Activated naive CD4-positive, alpha-beta T cell treated with anti-CD3 and anti-CD28 coated beads, Interleukin-2, amount 10 ng/mL, durations not matched to agents 7 days and 5 days (primary cell): ENCODE measurements around the gene ATP23.

Experiments
- CTCF ChIA-PET: fragments of 350-600 bp; sonication (Branson Sonifier 250); formaldehyde crosslinking; loops from one replicate; lab custom pipeline; 2021; ENCODE audit warnings: antibody characterized with exemption; lab: Charles Lee
- DNase-seq: peaks from one replicate; pipeline ENCODE4 v3.0.0-alpha.2; 2020
- H3K27ac Mint-ChIP-seq: one replicate; pipeline ENCODE4 v1.8.0; 2021; ENCODE audit warnings: mild to moderate bottlenecking, moderate library complexity, mixed read lengths
- H3K27me3 Mint-ChIP-seq: one replicate; pipeline ENCODE4 v1.8.0; 2021; ENCODE audit warnings: mild to moderate bottlenecking, mixed read lengths
- H3K36me3 Mint-ChIP-seq: one replicate; pipeline ENCODE4 v1.8.0; 2021; ENCODE audit warnings: mixed read lengths
- H3K4me1 Mint-ChIP-seq: one replicate; pipeline ENCODE4 v1.8.0; 2021; ENCODE audit warnings: mixed read lengths
- H3K4me3 Mint-ChIP-seq: one replicate; pipeline ENCODE4 v1.8.0; 2021; ENCODE audit warnings: mild to moderate bottlenecking, moderate library complexity, mixed read lengths
- H3K9me3 Mint-ChIP-seq: one replicate; pipeline ENCODE4 v1.8.0; 2021; ENCODE audit warnings: mixed read lengths

The ATP23 gene

DNA sequence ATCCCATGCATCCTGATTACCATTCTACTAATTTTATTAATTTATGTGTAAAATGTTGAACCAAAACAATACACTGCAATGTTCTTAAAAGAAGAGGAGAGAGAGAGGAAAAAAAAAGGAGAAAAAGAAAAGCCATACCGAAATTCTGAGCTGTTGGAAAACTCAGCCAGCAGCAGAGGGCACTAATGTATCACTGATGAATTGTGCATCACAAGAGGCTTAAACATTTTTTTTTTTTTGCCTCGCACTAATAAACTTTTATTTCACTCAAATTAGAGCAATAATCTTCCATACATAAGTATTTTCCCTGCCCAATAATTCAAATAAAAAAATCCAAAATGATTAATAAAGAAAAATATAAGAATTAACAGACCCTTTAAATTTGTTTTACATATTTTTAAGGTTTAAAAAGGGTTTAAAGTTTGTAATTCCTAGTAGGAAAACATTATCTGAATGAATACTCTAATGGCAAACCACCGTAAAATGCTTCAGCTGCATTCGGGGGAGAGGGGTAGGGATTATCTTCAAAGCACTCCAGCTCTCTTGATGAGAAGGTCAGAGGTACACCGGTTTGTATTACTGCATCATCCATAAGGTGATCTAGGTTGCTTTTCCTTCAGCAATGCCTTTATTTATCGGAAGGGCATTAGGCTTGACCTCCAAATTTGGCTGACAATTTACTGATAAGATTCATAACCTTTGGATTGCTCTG, 41.9 kb downstream of the ATP23 start:
- H3K27ac Mint-ChIP-seq, result no peak overlapping the region
- H3K9me3 Mint-ChIP-seq, result no peaks in the 10 kb centered on the region
- no peaks in the 10 kb centered on the region for H3K4me1 Mint-ChIP-seq
- DNase-seq, result peak; percentile 33
- CTCF ChIA-PET, result interaction anchor here (0.6 to 1.5 kb wide), 4 partner anchors 9 to 1168 kb away, joined by 3 to 7 read pairs (median 4); no protein-coding TSS in a partner anchor
- H3K4me3 Mint-ChIP-seq, result no peak overlapping the region
- H3K27me3 Mint-ChIP-seq, result peaks cover 9% of the 10 kb centered on the region
- no peaks in the 10 kb centered on the region for H3K36me3 Mint-ChIP-seq

DNA sequence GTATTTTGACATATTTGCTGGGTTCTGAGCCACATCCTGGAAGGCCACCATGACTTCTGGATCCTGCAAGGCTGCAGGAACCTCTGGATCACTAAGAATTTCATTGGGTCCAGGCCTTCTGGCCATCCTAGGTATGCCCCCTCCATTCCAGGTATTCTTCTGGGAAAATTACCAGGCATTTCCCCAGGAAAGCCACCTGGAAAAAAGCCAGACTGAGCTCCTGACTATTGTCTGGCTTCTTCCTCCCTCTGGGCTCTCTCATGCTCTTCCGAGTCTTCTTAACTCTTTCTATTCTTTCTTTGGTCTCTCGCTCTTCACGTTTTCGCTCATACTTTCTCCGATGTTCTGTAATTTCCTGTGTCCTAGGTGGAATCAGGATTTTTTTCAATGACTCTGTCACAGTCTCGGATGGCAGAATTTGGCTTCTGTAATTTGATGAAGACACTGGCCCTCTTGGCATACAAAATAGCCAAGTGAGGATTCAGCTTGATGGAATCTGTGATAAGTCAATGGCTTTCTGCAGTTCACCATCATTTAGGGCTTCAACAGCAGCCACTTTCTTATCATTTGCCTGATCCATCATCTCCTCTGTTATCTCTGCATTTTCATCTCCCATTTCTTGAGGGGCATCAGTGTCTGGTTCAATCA, 42.6 kb downstream of the ATP23 start:
- H3K27me3 Mint-ChIP-seq, result peaks cover 9% of the 10 kb centered on the region
- H3K4me1 Mint-ChIP-seq, result no peaks in the 10 kb centered on the region
- no peaks in the 10 kb centered on the region for H3K9me3 Mint-ChIP-seq
- no peaks in the 10 kb centered on the region for H3K36me3 Mint-ChIP-seq
- no peak overlapping the region for H3K27ac Mint-ChIP-seq
- no peak for DNase-seq
- H3K4me3 Mint-ChIP-seq, result no peak overlapping the region
- CTCF ChIA-PET, result no interaction called here

DNA sequence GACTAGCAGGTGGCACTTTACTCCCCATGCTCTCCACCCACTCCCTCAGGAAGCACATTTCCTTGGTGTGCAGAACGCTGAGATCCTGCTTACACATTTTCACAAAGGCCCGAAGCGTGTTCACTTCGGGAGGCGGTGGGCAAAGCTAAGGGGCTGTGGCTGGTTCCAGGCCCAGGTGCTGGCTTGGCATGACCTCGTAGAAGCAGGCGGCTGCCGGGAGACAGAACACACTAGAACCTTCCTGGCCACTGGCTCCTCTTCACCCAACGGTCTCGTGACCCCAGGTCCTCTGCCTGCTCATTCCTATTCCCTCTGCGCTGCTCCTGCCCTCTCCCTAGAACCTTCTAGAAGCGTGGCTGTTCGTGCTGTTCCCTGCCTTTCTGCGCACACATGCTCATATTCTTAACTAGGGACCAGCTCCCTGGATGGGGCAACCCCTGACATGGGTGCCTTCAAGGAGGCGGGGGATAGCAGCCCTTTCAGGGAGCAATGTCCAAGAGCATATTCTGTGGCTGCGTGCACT, 43.3 kb downstream of the ATP23 start:
- CTCF ChIA-PET, result no interaction called here
- Mint-ChIP-seq H3K27ac (no peak overlapping the region), H3K4me3 (no peak overlapping the region), H3K9me3 (no peaks in the 10 kb centered on the region), H3K36me3 (no peaks in the 10 kb centered on the region), H3K4me1 (no peaks in the 10 kb centered on the region), H3K27me3 (peaks cover 9% of the 10 kb centered on the region)
- DNase-seq, result no peak

DNA sequence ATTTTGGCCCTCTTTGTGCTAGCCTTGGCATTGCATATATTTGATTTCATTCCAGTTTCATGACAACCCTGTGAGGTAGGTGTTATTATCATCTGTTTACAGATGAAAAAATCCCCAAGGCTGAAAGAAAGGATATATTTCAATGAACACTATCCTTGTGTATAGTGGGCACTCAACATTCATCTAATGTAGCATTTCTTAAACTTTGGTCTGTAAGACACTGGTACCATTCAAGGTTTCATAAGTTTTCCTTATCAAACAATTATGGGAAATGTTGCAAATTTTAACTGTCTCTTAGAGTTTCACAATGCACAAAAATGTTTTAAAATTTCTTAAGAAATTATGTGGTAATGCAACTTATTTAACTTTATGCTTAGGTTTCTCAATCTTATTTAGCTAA, 44.3 kb downstream of the ATP23 start:
- H3K27ac Mint-ChIP-seq, result no peak overlapping the region
- H3K36me3 Mint-ChIP-seq, result no peaks in the 10 kb centered on the region
- DNase-seq, result no peak
- H3K9me3 Mint-ChIP-seq, result no peaks in the 10 kb centered on the region
- H3K4me1 Mint-ChIP-seq, result no peaks in the 10 kb centered on the region
- H3K4me3 Mint-ChIP-seq, result no peak overlapping the region
- CTCF ChIA-PET, result no interaction called here
- peaks cover 9% of the 10 kb centered on the region for H3K27me3 Mint-ChIP-seq

DNA sequence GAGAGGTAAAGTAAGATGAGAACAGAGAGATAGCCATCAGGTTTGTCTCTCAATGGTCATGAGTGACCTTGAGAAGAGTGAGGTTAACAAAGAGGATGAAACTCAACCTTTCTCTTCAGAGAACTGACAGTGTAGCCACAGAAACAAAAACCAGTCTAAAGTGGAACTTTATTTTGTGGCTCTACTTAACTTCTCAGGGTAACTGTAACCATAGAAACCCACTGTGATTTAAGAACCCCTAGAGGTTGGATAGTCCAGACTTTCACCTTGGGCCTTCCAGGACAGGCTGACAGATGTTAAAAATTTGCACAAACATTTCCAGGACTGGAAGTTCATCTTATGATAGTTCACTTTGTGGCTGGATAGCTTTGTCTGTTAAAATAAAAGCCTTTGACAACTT, 48.5 kb downstream of the ATP23 start:
- CTCF ChIA-PET, result no interaction called here
- Mint-ChIP-seq H3K27ac (no peak overlapping the region), H3K27me3 (peaks cover 4% of the 10 kb centered on the region), H3K4me3 (no peak overlapping the region), H3K36me3 (no peaks in the 10 kb centered on the region), H3K4me1 (no peaks in the 10 kb centered on the region), H3K9me3 (no peaks in the 10 kb centered on the region)
- no peak for DNase-seq

DNA sequence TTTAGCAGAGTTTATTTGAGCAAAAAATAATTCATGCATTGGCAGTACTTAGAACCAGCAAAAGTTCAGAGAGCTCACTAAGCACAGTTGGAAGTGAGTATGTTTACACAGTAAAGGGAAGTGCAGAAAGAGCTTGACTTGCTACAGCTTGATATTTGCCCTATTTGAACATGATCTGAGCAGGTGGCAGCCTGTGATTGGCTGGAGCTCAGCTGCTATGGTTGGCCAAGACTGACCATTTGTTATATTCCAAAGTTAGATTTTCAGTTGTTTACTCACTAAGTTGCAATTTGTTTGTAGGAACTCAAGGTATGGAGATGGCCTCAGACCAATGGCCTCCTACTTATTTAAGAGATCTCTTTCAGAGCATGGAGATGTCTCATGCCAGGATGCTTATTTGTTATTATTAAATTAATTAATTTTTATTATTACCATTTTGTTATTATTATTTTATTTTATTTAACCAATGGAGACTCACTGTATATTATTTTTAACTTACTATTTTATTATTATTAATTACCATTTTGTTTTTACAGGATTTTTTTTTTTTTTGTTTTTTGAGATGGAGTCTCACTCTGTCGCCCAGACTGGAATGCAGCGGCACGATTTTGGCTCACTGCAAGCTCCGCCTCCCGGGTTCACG, 49.0 kb downstream of the ATP23 start:
- no peak overlapping the region for H3K4me3 Mint-ChIP-seq
- no peak overlapping the region for H3K27ac Mint-ChIP-seq
- H3K36me3 Mint-ChIP-seq, result no peaks in the 10 kb centered on the region
- no peaks in the 10 kb centered on the region for H3K4me1 Mint-ChIP-seq
- H3K9me3 Mint-ChIP-seq, result no peaks in the 10 kb centered on the region
- peaks cover under 1% of the 10 kb centered on the region for H3K27me3 Mint-ChIP-seq
- CTCF ChIA-PET, result no interaction called here
- DNase-seq, result no peak

DNA sequence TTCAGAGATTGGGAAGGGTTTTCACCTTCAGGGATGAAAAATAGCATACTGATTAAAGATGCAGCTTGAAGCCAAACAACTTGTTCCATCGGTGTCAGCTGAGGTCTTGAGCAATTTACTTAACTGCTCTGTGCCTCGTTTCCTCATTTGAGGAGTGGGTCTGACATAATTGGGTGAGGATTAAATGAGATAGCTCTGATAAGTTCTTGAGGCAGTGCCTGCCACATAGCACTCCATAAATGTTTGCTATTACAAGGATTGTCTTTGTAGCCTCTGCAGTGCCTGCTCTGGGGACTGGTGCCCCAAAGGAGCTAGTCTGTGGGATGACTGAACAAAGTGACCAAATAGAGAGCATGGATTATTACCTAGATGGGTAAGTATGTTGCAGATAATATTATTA, 50.6 kb downstream of the ATP23 start:
- CTCF ChIA-PET, result interaction anchor here (2.0 kb wide), 1 partner anchor 9 kb away, joined by 7 read pairs; no protein-coding TSS in a partner anchor
- H3K27ac Mint-ChIP-seq, result peak overlapping the region; percentile 12
- no peaks in the 10 kb centered on the region for H3K4me1 Mint-ChIP-seq
- no peak for DNase-seq
- no peak overlapping the region for H3K4me3 Mint-ChIP-seq
- H3K27me3 Mint-ChIP-seq, result no peaks in the 10 kb centered on the region
- no peaks in the 10 kb centered on the region for H3K36me3 Mint-ChIP-seq
- peaks cover 5% of the 10 kb centered on the region for H3K9me3 Mint-ChIP-seq

DNA sequence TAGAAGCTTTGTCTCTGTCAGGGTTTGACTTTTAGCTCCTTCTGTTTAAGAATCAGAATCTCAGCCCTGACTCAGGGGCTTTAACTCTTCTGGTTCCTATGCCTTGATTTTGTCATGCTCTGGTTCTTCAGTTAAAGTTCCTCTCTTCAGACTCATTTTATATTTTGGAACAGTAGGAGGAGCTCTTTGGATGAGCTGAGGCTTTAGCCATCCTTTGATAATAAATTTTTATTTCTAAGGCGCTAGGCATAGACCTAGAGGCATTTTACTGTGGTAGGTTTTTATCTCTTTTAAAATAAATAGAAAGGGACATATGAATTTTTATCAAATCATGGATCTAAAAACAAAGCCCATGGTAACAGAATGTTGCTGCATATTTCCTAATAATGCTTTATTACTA, 51.7 kb downstream of the ATP23 start:
- Mint-ChIP-seq H3K27ac (no peak overlapping the region), H3K4me1 (no peaks in the 10 kb centered on the region), H3K36me3 (no peaks in the 10 kb centered on the region), H3K27me3 (no peaks in the 10 kb centered on the region), H3K9me3 (peaks cover 8% of the 10 kb centered on the region), H3K4me3 (no peak overlapping the region)
- no peak for DNase-seq
- CTCF ChIA-PET, result interaction anchor here (2.0 kb wide), 1 partner anchor 10 kb away, joined by 7 read pairs; no protein-coding TSS in a partner anchor

DNA sequence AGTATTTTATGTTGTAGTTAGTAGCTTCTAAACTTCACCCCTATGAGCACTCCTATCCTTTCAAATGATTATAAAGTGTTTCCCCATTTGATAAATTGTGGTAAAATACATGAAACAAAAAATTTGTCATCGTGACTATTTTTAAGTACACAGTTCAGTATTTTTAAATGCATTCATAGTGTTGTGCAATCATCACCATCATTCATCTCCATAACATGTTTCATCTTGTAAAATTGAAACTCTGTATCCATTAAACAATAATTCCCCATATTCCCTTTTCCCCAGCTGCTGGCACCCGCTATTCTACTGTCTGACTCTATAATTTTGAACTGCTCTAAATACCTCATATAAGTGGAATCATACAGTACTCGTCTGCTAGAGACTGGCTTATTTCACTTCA, 52.5 kb downstream of the ATP23 start:
- H3K9me3 Mint-ChIP-seq, result peaks cover 8% of the 10 kb centered on the region
- no peaks in the 10 kb centered on the region for H3K36me3 Mint-ChIP-seq
- no peaks in the 10 kb centered on the region for H3K4me1 Mint-ChIP-seq
- no peak overlapping the region for H3K4me3 Mint-ChIP-seq
- CTCF ChIA-PET, result no interaction called here
- H3K27ac Mint-ChIP-seq, result no peak overlapping the region
- no peak for DNase-seq
- H3K27me3 Mint-ChIP-seq, result no peaks in the 10 kb centered on the region

DNA sequence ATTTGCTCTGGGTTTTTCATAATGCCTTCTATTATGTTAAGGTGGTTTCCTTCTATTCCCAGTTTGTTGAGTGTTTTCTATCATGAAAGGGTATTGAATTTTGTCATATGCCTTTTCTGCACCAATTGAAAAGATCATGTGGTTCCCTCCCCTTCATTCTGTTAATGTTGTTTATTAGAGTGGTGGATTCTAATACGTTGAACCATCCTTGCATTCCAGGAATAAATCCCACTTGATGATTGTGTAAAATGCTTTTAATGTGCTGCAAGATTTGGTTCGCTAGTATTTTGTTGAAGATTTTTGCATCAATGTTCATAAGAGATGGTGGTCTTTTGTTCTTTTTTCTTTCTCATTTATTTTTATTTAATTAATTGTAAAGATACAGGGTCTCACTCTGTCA, 55.2 kb downstream of the ATP23 start:
- Mint-ChIP-seq H3K27ac (no peak overlapping the region), H3K4me1 (no peaks in the 10 kb centered on the region), H3K27me3 (no peaks in the 10 kb centered on the region), H3K36me3 (no peaks in the 10 kb centered on the region), H3K9me3 (peaks cover 21% of the 10 kb centered on the region), H3K4me3 (no peak overlapping the region)
- no peak for DNase-seq
- CTCF ChIA-PET, result no interaction called here

DNA sequence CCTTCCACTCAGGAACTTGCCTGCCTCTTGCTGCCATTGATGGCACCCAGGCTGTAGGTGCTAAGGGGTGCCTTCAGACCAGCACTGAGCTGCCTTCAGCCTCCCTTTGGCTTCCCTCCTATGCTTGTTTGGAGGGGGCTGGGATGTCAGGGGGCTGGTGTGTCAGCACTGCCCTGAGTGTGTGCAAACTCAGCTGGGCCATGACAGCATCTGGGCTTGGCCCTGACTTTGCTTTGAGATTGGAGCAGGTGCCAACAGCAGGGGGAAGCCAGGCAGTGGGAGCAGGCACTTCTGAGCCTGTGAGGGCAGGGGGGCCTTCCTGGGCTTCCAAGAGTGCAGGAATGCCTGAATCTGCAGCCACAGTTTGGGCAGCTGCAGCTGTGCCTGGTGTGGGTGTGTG, 56.9 kb downstream of the ATP23 start:
- Mint-ChIP-seq H3K27ac (no peak overlapping the region), H3K4me3 (no peak overlapping the region), H3K9me3 (peaks cover 23% of the 10 kb centered on the region), H3K36me3 (no peaks in the 10 kb centered on the region), H3K27me3 (no peaks in the 10 kb centered on the region), H3K4me1 (no peaks in the 10 kb centered on the region)
- CTCF ChIA-PET, result no interaction called here
- no peak for DNase-seq

DNA sequence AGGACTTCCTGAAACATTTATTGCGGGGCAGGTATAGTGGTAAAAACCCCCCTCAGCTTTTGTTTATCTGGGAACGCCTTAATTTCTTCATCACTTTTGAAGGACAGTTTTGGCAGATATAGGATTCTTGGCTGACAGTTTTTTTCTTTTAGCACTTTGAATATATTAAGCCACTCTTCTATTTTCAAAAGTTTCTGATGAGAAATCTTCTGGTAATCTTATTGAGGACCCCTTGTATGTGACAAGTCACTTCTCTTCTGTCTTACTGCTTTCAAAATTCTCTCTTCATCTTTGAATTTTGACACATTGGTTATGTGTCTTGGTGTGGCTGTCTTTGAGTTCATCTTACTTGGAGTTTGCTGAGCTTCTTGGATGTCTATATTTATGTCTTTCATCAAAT, 59.1 kb downstream of the ATP23 start:
- no peak for DNase-seq
- H3K4me1 Mint-ChIP-seq, result no peaks in the 10 kb centered on the region

DNA sequence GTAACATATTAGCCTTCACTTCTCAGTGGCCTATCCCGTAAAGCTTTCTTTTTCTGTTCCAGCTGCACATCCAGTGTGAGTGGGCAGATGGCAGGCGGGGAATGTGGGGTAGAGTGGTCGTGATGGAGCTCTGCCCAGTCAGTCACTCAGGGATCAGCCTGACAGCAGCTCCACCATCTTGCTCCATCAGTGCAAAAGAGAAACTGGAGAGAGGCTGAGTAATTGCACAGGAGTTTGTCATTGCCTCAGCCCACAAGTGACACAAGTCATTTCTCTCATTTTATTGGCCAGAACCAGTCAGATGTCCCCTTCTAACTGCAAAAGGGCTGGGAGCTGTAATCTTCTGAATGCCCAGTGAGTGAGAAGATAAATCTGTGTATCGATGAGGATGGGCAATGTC, 66.5 kb downstream of the ATP23 start:
- no peak for DNase-seq
- Mint-ChIP-seq H3K27me3 (no peaks in the 10 kb centered on the region), H3K4me3 (no peak overlapping the region), H3K9me3 (no peaks in the 10 kb centered on the region), H3K4me1 (no peaks in the 10 kb centered on the region), H3K36me3 (no peaks in the 10 kb centered on the region), H3K27ac (no peak overlapping the region)
- CTCF ChIA-PET, result no interaction called here

More for the DNA sequence above, 59.1 kb downstream of the ATP23 start:
- CTCF ChIA-PET, result interaction anchor here (0.9 kb wide), 1 partner anchor 1113 kb away, joined by 3 read pairs; no protein-coding TSS in a partner anchor
- no peak overlapping the region for H3K4me3 Mint-ChIP-seq
- no peak overlapping the region for H3K27ac Mint-ChIP-seq
- H3K9me3 Mint-ChIP-seq, result peaks cover 23% of the 10 kb centered on the region
- no peaks in the 10 kb centered on the region for H3K36me3 Mint-ChIP-seq
- H3K27me3 Mint-ChIP-seq, result no peaks in the 10 kb centered on the region

DNA sequence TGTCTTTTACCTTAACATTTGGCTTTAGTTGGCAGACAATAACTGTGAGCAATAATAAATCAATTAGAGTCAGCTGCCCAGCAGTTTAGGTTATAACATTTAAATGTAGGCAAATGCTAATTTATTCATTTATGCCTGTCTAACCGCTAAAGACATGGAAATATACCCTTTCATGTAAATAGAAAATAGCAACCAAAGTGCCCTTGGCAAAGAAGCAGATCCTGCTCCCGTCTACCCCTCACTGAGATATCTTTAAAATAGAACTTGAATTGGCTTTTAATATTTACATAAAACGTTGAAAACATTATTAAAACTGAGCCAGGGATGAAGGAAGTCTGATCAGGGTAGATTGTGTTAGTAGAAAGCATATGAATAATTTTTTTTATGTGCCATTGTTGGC, 67.3 kb downstream of the ATP23 start:
- H3K4me1 Mint-ChIP-seq, result no peaks in the 10 kb centered on the region
- H3K27me3 Mint-ChIP-seq, result no peaks in the 10 kb centered on the region

More for the DNA sequence above, 67.3 kb downstream of the ATP23 start:
- no peaks in the 10 kb centered on the region for H3K9me3 Mint-ChIP-seq
- H3K36me3 Mint-ChIP-seq, result no peaks in the 10 kb centered on the region
- H3K27ac Mint-ChIP-seq, result no peak overlapping the region
- CTCF ChIA-PET, result no interaction called here
- DNase-seq, result no peak
- H3K4me3 Mint-ChIP-seq, result no peak overlapping the region
